ENCODE measurements around the gene LMAN2.

The LMAN2 gene

DNA sequence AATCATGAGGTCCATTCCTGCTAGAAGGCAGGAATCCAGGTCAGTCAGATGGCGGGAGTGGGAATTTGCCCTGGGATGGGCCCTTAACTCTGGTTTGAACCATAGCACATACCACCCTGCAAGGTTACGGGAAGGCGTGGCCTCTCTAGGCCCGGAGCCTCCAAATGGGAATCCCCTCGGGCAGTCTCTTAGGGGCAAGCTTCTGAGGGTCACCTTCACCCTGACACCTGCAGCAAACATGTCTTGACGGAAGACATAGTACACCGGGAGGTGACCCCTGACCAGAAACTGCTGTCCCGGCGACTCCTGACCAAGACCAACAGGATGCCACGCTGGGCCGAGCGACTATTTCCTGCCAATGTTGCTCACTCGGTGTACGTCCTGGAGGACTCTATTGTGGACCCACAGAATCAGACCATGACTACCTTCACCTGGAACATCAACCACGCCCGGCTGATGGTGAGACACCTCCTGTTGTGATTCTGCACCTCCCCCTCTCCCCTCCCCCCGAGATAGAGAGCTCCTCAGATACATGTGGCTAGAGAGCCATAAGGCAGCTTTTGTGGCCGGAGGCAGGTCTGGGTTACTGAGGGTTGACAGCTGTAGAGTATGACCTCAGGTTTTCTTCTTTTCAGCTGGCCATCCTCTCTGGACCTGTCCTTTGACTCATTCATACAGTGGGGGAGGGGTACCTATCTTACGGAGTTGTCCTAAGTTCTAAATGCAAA, 46.9 kb downstream of the LMAN2 start:
- no peak for TF ChIP-seq FOXP2 (optimal IDR thresholded peaks at IDR 0.05; ENCODE audit: control extremely low read depth, extremely low read length, insufficient read depth)
- no peak for TF ChIP-seq POLR2AphosphoS5 (IDR thresholded peaks at IDR 0.05; ENCODE audit: borderline replicate concordance, low read depth, low read length)
- no peak for TF ChIP-seq EZH2 (IDR thresholded peaks at IDR 0.05)
- Histone ChIP-seq H3K9ac (ENCODE audit: insufficient read length) (peak overlapping the region; percentile 95), H3K36me3 (ENCODE audit: insufficient read depth, low read length) (peaks cover 20% of the 10 kb centered on the region), H3K9me3 (ENCODE audit: low read depth, low read length) (no peaks in the 10 kb centered on the region), H3K4me3 (peak overlapping the region; percentile 98), H3K27ac (peak overlapping the region; percentile 44; the same call in 1 of the 2 replicates)
- no peak for DNase-seq (ENCODE audit: low read depth, low spot score)

DNA sequence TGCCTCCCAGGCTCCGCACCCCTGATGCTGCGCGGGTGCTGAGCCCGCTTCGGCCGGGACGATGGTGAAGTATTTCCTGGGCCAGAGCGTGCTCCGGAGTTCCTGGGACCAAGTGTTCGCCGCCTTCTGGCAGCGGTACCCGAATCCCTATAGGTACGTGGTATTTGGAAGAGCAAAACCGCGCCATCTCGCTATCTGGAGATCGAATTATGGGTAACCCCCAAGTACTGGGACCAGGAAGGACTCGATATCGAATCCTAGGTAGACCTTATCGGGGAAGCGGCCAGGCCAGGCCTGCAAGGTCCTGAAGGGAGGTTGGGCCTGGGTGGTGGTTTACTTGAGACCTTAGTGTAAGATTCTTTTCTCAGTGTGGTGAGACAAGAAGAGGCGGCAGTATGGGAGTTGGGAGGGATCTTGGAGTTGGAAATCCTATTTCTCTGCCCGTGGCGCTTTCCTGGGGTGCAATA, 47.5 kb downstream of the LMAN2 start:
- Histone ChIP-seq H3K9me3 (ENCODE audit: low read depth, low read length) (no peaks in the 10 kb centered on the region), H3K36me3 (ENCODE audit: insufficient read depth, low read length) (peaks cover 20% of the 10 kb centered on the region)
- DNase-seq (ENCODE audit: low read depth, low spot score), result no peak

DNA sequence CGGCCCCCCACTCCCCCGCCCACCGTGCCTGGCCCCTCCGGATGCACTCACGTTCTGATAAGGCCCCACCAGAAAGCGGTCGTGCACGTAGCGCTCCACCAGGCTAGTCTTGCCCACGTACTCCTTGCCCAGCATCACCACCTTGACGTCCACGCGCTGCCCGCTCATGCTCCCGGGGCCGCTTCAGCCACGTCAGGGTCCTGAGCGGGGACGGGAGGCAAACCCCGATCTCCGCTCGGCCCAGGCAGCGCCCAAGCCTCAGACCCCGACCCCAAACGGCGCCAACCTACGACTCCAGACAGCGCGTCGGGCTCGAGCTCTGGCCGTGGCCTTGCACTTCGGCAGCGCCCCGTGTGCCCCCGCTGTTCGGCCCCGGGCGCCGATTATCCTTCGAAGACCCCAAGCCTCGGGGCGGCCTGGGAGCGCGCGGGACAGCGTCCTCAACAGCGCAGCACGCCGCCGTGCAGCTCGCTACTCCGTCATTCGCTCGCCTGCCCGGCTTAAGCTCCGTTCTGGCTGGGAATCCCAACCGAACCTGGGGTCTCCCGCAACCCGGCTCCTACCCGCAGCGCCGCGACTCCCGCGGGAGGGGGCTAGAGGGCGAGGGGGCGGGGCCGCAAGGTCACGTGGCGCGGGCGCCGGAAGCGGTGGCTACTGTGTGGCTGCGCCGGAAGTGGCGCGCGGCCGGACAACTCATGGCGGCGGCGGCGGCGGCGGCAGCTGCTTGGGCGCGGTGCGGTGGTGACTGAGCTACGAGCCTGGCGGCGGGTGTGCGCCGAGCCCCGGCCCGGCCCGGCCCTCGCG, 48.1 kb downstream of the LMAN2 start, which contains the start of the genes PRELID1 and RAB24:
TSS of gene PRELID1 (plus strand) at position 679 of the 804 bp plus-strand sequence. CDS start 187 bp downstream, outside the sequence.
TSS of gene RAB24 (minus strand) at position 599 of the 804 bp plus-strand sequence. CDS start at position 168, 431 bp downstream.
- Histone ChIP-seq H3K9ac (ENCODE audit: insufficient read length) (peak within 1 kb of the TSS; percentile 95), H3K36me3 (ENCODE audit: insufficient read depth, low read length) (peaks cover 20% of the 10 kb centered on the region), H3K4me3 (peak within 1 kb of the TSS; percentile 98), H3K27ac (peak within 1 kb of the TSS; percentile 44; the same call in 1 of the 2 replicates), H3K9me3 (ENCODE audit: low read depth, low read length) (no peaks in the 10 kb centered on the region)
- TF ChIP-seq FOXP2 (optimal IDR thresholded peaks at IDR 0.05; ENCODE audit: control extremely low read depth, extremely low read length, insufficient read depth) (no peak), POLR2AphosphoS5 (IDR thresholded peaks at IDR 0.05; ENCODE audit: borderline replicate concordance, low read depth, low read length) (peak; percentile 79; the same call in 1 of the 2 replicates)
- no peak for DNase-seq (ENCODE audit: low read depth, low spot score)

More for the DNA sequence above, 47.5 kb downstream of the LMAN2 start:
- peak overlapping the region; percentile 44; the same call in 1 of the 2 replicates for H3K27ac ChIP-seq
- TF ChIP-seq FOXP2 (optimal IDR thresholded peaks at IDR 0.05; ENCODE audit: control extremely low read depth, extremely low read length, insufficient read depth) (no peak), EZH2 (IDR thresholded peaks at IDR 0.05) (no peak), POLR2AphosphoS5 (IDR thresholded peaks at IDR 0.05; ENCODE audit: borderline replicate concordance, low read depth, low read length) (no peak)
- H3K9ac ChIP-seq (ENCODE audit: insufficient read length), result peak overlapping the region; percentile 95
- H3K4me3 ChIP-seq, result peak overlapping the region; percentile 98

DNA sequence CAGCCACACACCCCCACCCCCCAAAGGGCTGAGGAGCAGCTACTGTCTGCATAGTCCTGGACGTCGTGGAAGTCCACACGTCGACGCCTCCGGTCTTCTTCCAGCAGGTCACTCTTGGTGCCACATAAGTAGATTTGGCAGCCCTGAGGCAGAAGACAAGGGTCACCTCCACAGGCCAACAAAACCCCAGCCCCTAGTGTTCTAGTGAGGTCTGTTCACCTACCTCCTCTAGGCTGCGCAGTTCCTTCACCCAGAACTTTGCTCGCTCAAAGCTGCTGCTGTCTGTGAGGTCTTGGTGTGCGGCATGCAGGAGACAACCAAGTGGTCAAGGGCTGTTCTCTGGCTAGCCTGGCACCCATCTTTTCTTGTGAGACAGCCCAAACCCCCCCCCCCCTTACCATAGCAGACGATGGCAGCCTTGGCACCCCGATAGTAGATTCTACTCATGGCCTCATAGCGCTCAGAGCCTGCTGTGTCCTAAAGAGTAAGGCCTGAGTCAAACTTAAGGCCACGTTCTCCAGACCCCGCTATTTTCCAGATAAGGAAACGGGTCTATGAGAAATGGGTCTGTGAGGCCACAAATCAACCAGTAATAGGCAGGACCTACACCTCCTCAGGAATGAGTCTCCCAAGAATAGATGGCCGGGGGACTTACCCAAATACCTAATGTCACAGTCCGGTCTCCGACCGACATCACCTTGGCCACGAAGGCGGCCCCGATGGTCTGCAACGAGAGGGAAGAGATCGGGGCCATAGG, 48.9 kb downstream of the LMAN2 start:
- Histone ChIP-seq H3K4me3 (peak overlapping the region; percentile 98), H3K9me3 (ENCODE audit: low read depth, low read length) (no peaks in the 10 kb centered on the region), H3K27ac (no peak overlapping the region), H3K9ac (ENCODE audit: insufficient read length) (peak overlapping the region; percentile 95), H3K36me3 (ENCODE audit: insufficient read depth, low read length) (peaks cover 20% of the 10 kb centered on the region)
- DNase-seq (ENCODE audit: low read depth, low spot score), result no peak
- TF ChIP-seq POLR2AphosphoS5 (IDR thresholded peaks at IDR 0.05; ENCODE audit: borderline replicate concordance, low read depth, low read length) (no peak; the same call in 1 of the 2 replicates), FOXP2 (optimal IDR thresholded peaks at IDR 0.05; ENCODE audit: control extremely low read depth, extremely low read length, insufficient read depth) (no peak), EZH2 (IDR thresholded peaks at IDR 0.05) (no peak)

DNA sequence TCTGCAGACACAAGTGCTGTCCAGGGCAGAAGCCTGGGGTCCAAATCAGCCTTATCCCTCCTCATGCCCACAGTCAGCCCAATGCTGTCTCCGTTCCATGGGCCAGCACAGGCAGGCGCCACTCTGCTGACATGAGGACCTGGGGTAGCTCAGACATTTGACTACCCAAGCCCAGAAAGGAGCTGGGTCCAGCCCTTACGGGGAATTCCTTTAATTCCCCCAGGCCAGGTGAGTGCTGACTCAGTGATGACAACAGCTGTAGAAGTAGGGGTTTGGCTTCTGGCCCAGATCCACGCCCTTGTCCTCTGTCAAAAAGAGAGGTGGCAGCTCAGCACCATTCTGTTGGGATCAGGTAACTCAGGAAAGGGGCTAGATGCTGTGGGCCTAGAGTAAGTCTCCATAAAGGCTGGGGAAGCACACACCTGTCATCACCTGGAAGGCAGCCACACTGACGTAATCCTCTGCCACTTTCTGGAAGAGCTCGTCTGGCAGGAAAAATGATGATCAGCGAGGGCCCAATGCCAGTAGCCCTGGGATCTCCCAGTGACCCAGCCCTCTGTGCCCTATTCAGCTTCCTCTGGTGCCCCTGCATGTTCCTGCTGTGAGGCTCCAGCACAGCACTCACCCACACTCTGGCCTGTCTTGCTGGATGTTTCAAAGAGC, 49.8 kb downstream of the LMAN2 start:
- peaks cover 15% of the 10 kb centered on the region for H3K36me3 ChIP-seq (ENCODE audit: insufficient read depth, low read length)
- no peak overlapping the region for H3K27ac ChIP-seq
- H3K9me3 ChIP-seq (ENCODE audit: low read depth, low read length), result no peaks in the 10 kb centered on the region
- H3K9ac ChIP-seq (ENCODE audit: insufficient read length), result no peak overlapping the region
- TF ChIP-seq POLR2AphosphoS5 (IDR thresholded peaks at IDR 0.05; ENCODE audit: borderline replicate concordance, low read depth, low read length), result no peak
- no peak for TF ChIP-seq EZH2 (IDR thresholded peaks at IDR 0.05)
- no peak for TF ChIP-seq FOXP2 (optimal IDR thresholded peaks at IDR 0.05; ENCODE audit: control extremely low read depth, extremely low read length, insufficient read depth)
- no peak for DNase-seq (ENCODE audit: low read depth, low spot score)
- H3K4me3 ChIP-seq, result no peak overlapping the region

DNA sequence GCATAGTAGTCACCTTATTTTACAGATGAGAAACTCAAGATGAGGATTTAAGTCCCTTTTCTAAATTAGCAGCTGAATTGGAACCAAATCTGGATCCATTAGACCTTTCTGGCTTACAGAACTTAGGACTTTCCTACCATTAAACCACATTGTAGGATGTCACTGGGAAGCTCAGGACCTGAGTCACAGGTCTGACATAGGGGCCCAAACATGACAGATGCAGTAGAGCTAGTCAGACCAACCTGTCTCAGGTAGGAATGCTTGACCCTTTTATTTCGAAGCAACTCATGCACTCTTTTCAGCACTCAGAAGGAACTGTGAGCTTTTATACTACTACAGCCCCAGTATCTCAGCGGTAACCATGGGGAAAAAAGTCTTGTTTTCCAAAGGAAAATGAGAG, 50.5 kb downstream of the LMAN2 start:
- H3K9ac ChIP-seq (ENCODE audit: insufficient read length), result no peak overlapping the region

DNA sequence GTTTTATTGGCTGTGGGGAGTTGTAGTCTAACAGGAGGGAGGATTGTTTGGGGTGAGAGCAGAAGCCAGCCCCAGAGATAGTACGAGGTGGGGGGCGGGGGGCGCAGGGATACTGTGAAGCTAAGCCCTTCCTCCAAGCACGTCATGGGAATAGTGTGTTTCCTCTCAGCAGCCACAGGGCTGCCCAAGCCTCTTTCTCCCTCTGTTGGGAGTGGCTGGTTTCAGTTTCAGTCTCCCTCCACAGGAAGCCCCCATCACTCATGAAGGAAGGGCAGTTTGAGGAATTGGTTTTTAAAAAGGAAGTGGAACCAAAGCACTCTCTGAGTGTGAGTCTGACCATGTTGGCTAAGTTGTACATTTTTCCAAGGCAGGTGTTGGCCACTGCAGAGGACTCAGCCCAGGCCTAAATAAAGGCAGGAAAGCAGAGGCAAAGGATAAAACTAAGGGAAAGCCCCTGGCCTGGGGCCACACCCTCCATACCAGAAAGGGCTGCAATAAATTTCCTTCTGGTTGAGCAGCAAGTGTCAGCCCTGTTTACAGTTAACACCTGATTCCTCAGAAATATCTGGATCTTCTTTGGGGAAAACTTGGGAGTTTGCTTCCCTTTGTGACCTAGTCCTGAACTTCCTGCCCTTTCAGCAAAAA, 51.1 kb downstream of the LMAN2 start:
- H3K9ac ChIP-seq (ENCODE audit: insufficient read length), result no peak overlapping the region
- no peak for DNase-seq (ENCODE audit: low read depth, low spot score)
- TF ChIP-seq POLR2AphosphoS5 (IDR thresholded peaks at IDR 0.05; ENCODE audit: borderline replicate concordance, low read depth, low read length) (no peak), EZH2 (IDR thresholded peaks at IDR 0.05) (no peak), FOXP2 (optimal IDR thresholded peaks at IDR 0.05; ENCODE audit: control extremely low read depth, extremely low read length, insufficient read depth) (no peak)

More for the DNA sequence above, 50.5 kb downstream of the LMAN2 start:
- Histone ChIP-seq H3K4me3 (no peak overlapping the region), H3K36me3 (ENCODE audit: insufficient read depth, low read length) (peaks cover 8% of the 10 kb centered on the region), H3K9me3 (ENCODE audit: low read depth, low read length) (no peaks in the 10 kb centered on the region), H3K27ac (peak overlapping the region; percentile 63)
- TF ChIP-seq EZH2 (IDR thresholded peaks at IDR 0.05), result no peak
- no peak for TF ChIP-seq POLR2AphosphoS5 (IDR thresholded peaks at IDR 0.05; ENCODE audit: borderline replicate concordance, low read depth, low read length)
- TF ChIP-seq FOXP2 (optimal IDR thresholded peaks at IDR 0.05; ENCODE audit: control extremely low read depth, extremely low read length, insufficient read depth), result no peak
- DNase-seq (ENCODE audit: low read depth, low spot score), result no peak

More for the DNA sequence above, 51.1 kb downstream of the LMAN2 start:
- H3K27ac ChIP-seq, result peak overlapping the region; percentile 63
- no peak overlapping the region for H3K4me3 ChIP-seq
- H3K36me3 ChIP-seq (ENCODE audit: insufficient read depth, low read length), result peaks cover 4% of the 10 kb centered on the region; the same call in 1 of the 2 replicates
- H3K9me3 ChIP-seq (ENCODE audit: low read depth, low read length), result no peaks in the 10 kb centered on the region
